HCT116 (cell line): ENCODE data around the gene GRHL1.

ENCODE experiments used
- EGR1 ChIP-seq: IDR thresholded peaks from 2 replicates; pipeline ENCODE4 v1.6.1; 2012; ENCODE audit warnings: low read depth
- EZH2 ChIP-seq: fragments of 200-600 bp; sonication (generic); IDR thresholded peaks from 2 replicates; pipeline ENCODE4 v1.6.1; 2017; ENCODE audit warnings: antibody characterized with exemption, mixed run types
- JUND ChIP-seq: IDR thresholded peaks from 2 replicates; pipeline ENCODE4 v1.6.1; 2012
- POLR2A ChIP-seq: IDR thresholded peaks from 2 replicates; pipeline ENCODE4 v1.7.0; 2011; ENCODE audit warnings: borderline replicate concordance; ENCODE audit not compliant: insufficient read depth, insufficient read length; ENCODE audit errors: extremely low read depth
- RAD21 ChIP-seq: IDR thresholded peaks from 2 replicates; pipeline ENCODE4 v1.6.1; 2012; ENCODE audit warnings: low read depth, mild to moderate bottlenecking
- TF ChIP-seq, protein P1 (sequence below), 3 experiments: fragments of 200-600 bp in 1 of 3; sonication (generic) in 1 of 3; IDR thresholded peaks in 2 of 3; conservative IDR thresholded peaks in 1 of 3; 2 replicates each; pipeline ENCODE4 v1.5.1; 2012 to 2017; ENCODE audit warnings: low read depth in 2 of 3, low read length in 2 of 3, antibody characterized with exemption in 1 of 3, borderline replicate concordance in 1 of 3, control low read depth in 1 of 3, mild to moderate bottlenecking in 1 of 3, mixed read lengths in 1 of 3, mixed run types in 1 of 3, moderate library complexity in 1 of 3; ENCODE audit not compliant: insufficient read depth in 1 of 3

DNA sequence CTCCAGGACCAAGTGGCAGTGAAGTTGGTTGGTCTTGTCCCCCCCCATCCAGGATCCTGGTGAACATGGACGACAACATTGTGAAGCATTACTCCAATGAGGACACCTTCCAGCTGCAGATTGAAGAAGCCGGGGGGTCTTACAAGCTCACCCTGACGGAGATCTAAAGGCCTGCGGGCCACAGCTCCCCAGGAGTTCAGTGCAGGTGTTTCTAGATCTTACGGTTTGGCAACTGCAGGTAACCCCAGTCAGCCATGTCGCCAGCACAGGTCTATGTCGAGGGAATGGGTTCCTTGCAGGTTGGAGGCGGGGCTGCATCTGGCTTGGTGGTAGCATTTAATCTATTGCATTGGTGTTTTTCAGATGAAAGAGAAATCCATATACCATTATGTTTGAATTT, 49.0 kb downstream of the GRHL1 start:
- TF ChIP-seq JUND: no peak
- TF ChIP-seq, protein P1, sequence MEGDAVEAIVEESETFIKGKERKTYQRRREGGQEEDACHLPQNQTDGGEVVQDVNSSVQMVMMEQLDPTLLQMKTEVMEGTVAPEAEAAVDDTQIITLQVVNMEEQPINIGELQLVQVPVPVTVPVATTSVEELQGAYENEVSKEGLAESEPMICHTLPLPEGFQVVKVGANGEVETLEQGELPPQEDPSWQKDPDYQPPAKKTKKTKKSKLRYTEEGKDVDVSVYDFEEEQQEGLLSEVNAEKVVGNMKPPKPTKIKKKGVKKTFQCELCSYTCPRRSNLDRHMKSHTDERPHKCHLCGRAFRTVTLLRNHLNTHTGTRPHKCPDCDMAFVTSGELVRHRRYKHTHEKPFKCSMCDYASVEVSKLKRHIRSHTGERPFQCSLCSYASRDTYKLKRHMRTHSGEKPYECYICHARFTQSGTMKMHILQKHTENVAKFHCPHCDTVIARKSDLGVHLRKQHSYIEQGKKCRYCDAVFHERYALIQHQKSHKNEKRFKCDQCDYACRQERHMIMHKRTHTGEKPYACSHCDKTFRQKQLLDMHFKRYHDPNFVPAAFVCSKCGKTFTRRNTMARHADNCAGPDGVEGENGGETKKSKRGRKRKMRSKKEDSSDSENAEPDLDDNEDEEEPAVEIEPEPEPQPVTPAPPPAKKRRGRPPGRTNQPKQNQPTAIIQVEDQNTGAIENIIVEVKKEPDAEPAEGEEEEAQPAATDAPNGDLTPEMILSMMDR (IDR thresholded peaks at IDR 0.05 in 2 of 3, conservative IDR thresholded peaks at IDR 0.05 in 1 of 3; ENCODE audit: borderline replicate concordance in 1 of 3, insufficient read depth in 1 of 3, low read depth in 2 of 3, low read length in 2 of 3): no peak
- TF ChIP-seq EGR1: no peak
- TF ChIP-seq EZH2: no peak
- no peak for TF ChIP-seq POLR2A
- TF ChIP-seq RAD21: no peak
